Measurements from ENCODE around the gene OR2L8. TPM values are rescaled to one million over a fixed set of nuclear protein-coding genes. Genes with fewer than 3 reads are reported as not detected.

OR2L8 gene
- polyA plus RNA-seq, result not detected
- long read RNA-seq, donor 1, result 0 reads
- long read RNA-seq, donor 2, result 0 reads
- long read RNA-seq, donor 3, result 0 reads
- long read RNA-seq, donor 4, result 0 reads
- long read RNA-seq, donor 5, result 0 reads
- long read RNA-seq, donor 6, result 0 reads
- long read RNA-seq, donor 7, result 0 reads
- long read RNA-seq, donor 8, result 0 reads
- long read RNA-seq, donor 9, result 0 reads
- long read RNA-seq, donor 10, result 0 reads
- long read RNA-seq, donor 11, result 0 reads

DNA sequence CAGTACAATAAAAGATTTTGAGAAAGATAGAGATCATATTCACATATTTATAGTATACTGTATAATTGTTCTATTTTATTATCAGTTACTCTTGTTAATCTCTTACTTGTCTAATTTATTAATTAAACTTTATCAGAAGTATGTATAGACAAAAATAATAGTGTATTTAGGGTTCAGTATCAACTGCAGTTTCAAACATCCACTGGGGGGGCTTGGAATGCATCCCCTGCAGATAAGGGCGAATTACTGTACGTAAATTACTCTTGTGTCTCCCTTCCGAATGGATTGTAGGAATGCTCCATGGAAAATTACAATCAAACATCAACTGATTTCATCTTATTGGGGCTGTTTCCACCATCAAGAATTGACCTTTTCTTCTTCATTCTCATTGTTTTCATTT, at the start of gene OR2L8:
Gene OR2L8 (plus strand): TSS at position 301 of the 400 bp plus-strand sequence. CDS start 0 bp downstream, at position 301.
- Histone ChIP-seq H3K9me3 (ENCODE audit: control insufficient read depth, low read depth, low read length) (no peaks in the 10 kb centered on the region), H3K27ac (ENCODE audit: low read length) (no peak within 1 kb of the TSS), H3K36me3 (ENCODE audit: control insufficient read depth, insufficient read depth, low read length) (no peaks in the 10 kb centered on the region), H3K4me1 (ENCODE audit: control insufficient read depth, insufficient read depth, low read length) (no peaks in the 10 kb centered on the region), H3K27me3 (ENCODE audit: control insufficient read depth, insufficient read depth, low read length) (no peaks in the 10 kb centered on the region), H3K4me3 (ENCODE audit: low read length) (no peak within 1 kb of the TSS)
- DNase-seq, result no peak
- no CpG with 5 or more reads among the region's 3 CpGs for WGBS (ENCODE audit: insufficient coverage, low lambda C conversion rate)

- Histone ChIP-seq H3K27ac (ENCODE audit: low read length) (no peak overlapping the region), H3K27me3 (ENCODE audit: control insufficient read depth, insufficient read depth, low read length) (no peaks in the 10 kb centered on the region), H3K4me3 (ENCODE audit: low read length) (no peak overlapping the region), H3K9me3 (ENCODE audit: control insufficient read depth, low read depth, low read length) (peaks cover 9% of the 10 kb centered on the region), H3K36me3 (ENCODE audit: control insufficient read depth, insufficient read depth, low read length) (no peaks in the 10 kb centered on the region), H3K4me1 (ENCODE audit: control insufficient read depth, insufficient read depth, low read length) (no peaks in the 10 kb centered on the region)
- DNase-seq, result no peak
- WGBS (ENCODE audit: insufficient coverage, low lambda C conversion rate), result 84% methylated on average over 4 of the region's 6 CpGs
Observed at GRCh38 chr1:247904122-247904521, 44.5 kb upstream of the OR2L8 start.

DNA sequence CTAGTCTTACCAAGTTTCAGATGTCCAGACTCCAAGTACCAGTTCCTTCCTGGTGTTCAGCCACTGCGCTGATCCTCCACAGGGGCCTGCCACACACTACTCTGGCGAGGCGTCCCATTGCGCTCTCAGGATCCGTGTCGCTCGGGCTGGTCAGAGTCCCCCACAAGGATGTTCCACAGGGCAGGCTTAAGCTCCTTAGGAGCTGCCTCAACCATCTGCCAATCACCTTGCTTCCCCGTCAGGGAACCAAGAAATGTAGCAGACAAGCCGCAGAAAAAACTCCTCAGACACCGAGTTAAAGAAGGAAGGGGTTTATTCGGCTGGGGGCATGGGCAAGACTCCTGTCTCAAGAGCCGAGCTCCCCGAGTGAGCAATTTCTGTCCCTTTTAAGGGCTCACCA, 43.5 kb upstream of the OR2L8 start:
- H3K4me1 ChIP-seq (ENCODE audit: control insufficient read depth, insufficient read depth, low read length), result no peaks in the 10 kb centered on the region
- H3K4me3 ChIP-seq (ENCODE audit: low read length), result no peak overlapping the region
- no peaks in the 10 kb centered on the region for H3K36me3 ChIP-seq (ENCODE audit: control insufficient read depth, insufficient read depth, low read length)
- no peak overlapping the region for H3K27ac ChIP-seq (ENCODE audit: low read length)
- H3K27me3 ChIP-seq (ENCODE audit: control insufficient read depth, insufficient read depth, low read length), result no peaks in the 10 kb centered on the region
- DNase-seq, result no peak
- H3K9me3 ChIP-seq (ENCODE audit: control insufficient read depth, low read depth, low read length), result peaks cover 9% of the 10 kb centered on the region
- WGBS (ENCODE audit: insufficient coverage, low lambda C conversion rate), result 100% methylated on average over 3 of the region's 13 CpGs

DNA sequence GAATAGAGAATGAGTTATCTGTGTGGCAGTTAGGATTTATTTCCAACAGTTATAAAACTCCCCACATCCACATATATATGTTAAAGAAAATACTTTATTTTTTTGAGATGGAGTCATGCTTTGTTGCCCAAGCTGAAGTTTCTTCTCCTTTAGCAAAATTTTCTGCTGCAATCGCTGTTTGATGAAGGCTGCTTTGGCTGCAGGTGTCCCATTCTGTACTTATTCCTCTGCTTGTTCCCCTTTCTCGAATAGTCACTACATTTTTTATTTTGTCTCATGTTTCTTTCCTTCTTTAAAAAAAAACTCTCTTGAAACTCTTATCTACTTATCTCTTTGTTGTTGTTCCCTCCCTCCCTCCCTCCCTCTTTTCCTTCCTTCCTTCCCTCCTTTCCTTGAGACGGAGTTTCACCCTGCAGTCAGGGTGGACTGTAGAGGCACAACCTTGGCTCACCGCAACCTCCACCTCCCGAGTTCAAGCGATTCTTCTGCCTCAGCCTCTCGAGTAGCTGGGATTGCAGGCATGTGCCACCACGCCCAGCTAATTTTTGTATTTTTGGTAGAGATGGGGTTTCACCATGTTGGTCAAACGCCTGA, 42.7 kb upstream of the OR2L8 start:
- H3K27ac ChIP-seq (ENCODE audit: low read length), result no peak overlapping the region
- peaks cover 9% of the 10 kb centered on the region for H3K9me3 ChIP-seq (ENCODE audit: control insufficient read depth, low read depth, low read length)
- no peaks in the 10 kb centered on the region for H3K4me1 ChIP-seq (ENCODE audit: control insufficient read depth, insufficient read depth, low read length)
- no peaks in the 10 kb centered on the region for H3K27me3 ChIP-seq (ENCODE audit: control insufficient read depth, insufficient read depth, low read length)
- no peak for DNase-seq
- H3K36me3 ChIP-seq (ENCODE audit: control insufficient read depth, insufficient read depth, low read length), result no peaks in the 10 kb centered on the region
- H3K4me3 ChIP-seq (ENCODE audit: low read length), result no peak overlapping the region
- WGBS (ENCODE audit: insufficient coverage, low lambda C conversion rate), result 87% methylated on average over 2 of the region's 9 CpGs

GRCh38 chr1:247906504-247907047, 42.1 kb upstream of the OR2L8 start:
- H3K27me3 ChIP-seq (ENCODE audit: control insufficient read depth, insufficient read depth, low read length), result no peaks in the 10 kb centered on the region
- WGBS (ENCODE audit: insufficient coverage, low lambda C conversion rate), result 100% methylated on average over 1 of the region's 7 CpGs
- peaks cover 9% of the 10 kb centered on the region for H3K9me3 ChIP-seq (ENCODE audit: control insufficient read depth, low read depth, low read length)
- H3K4me1 ChIP-seq (ENCODE audit: control insufficient read depth, insufficient read depth, low read length), result no peaks in the 10 kb centered on the region
- DNase-seq, result no peak
- no peak overlapping the region for H3K27ac ChIP-seq (ENCODE audit: low read length)
- H3K4me3 ChIP-seq (ENCODE audit: low read length), result no peak overlapping the region
- H3K36me3 ChIP-seq (ENCODE audit: control insufficient read depth, insufficient read depth, low read length), result no peaks in the 10 kb centered on the region

DNA sequence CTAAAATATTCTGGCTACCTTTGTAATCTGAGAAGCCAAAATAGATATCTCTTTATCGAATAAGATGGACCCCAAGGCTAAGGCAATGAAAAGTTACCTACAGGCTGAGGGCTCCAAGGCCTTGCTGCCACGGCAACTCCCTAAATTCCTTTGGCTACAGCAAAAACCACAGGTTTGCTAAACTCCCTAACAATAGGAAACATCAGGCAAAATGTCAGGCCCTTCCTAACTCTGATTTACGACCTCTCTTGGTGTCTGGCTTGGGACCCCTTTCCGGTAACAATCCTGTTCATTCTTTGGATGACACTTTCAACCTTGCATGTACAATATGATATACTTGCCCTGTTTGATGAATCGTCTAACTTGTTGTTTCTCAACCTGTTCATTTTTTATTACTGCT, 39.9 kb upstream of the OR2L8 start:
- Histone ChIP-seq H3K9me3 (ENCODE audit: control insufficient read depth, low read depth, low read length) (peaks cover 13% of the 10 kb centered on the region), H3K36me3 (ENCODE audit: control insufficient read depth, insufficient read depth, low read length) (no peaks in the 10 kb centered on the region), H3K27ac (ENCODE audit: low read length) (no peak overlapping the region), H3K27me3 (ENCODE audit: control insufficient read depth, insufficient read depth, low read length) (no peaks in the 10 kb centered on the region), H3K4me1 (ENCODE audit: control insufficient read depth, insufficient read depth, low read length) (no peaks in the 10 kb centered on the region), H3K4me3 (ENCODE audit: low read length) (no peak overlapping the region)
- DNase-seq, result no peak
- no CpG with 5 or more reads among the region's 5 CpGs for WGBS (ENCODE audit: insufficient coverage, low lambda C conversion rate)

- Histone ChIP-seq H3K27ac (ENCODE audit: low read length) (no peak overlapping the region), H3K27me3 (ENCODE audit: control insufficient read depth, insufficient read depth, low read length) (no peaks in the 10 kb centered on the region), H3K4me3 (ENCODE audit: low read length) (no peak overlapping the region), H3K36me3 (ENCODE audit: control insufficient read depth, insufficient read depth, low read length) (no peaks in the 10 kb centered on the region), H3K9me3 (ENCODE audit: control insufficient read depth, low read depth, low read length) (peaks cover 4% of the 10 kb centered on the region), H3K4me1 (ENCODE audit: control insufficient read depth, insufficient read depth, low read length) (no peaks in the 10 kb centered on the region)
- DNase-seq, result no peak
- WGBS (ENCODE audit: insufficient coverage, low lambda C conversion rate), result no CpG with 5 or more reads among the region's 2 CpGs
Observed at GRCh38 chr1:247913786-247914185, 34.9 kb upstream of the OR2L8 start.

DNA sequence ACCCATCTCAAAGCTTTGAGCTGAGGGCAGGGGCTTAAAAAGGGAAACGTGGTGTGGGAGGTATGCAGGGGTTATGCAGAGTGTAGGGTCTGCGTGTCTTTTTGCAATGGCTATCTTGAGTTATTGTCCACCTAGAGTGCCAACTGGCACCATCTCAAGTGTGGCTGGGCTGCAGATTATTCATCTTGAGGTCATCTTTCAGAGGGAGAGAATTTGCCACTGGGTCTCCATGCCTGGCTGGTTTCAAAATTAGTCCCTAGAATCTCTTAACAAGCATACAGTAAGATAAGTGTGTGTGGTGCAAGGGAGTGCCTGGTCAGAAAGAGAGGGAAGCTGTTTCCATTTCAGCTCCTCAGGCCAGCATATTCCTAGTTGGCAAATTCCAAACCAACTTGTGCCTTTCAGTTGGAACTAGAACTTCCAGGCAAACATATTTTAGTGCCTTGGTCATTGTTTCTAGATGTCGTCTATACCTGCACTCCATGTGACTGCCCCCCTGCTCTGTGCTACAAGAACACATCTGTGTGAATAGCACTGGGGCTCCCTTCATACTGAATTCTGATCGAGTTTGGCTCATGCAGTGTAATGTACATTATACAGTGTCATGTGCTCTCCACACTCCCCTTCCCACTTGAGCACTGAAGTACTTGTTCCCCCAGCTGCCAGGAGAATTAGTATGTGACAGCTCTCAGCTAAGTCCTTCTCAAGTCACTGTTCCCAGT, 33.6 kb upstream of the OR2L8 start:
- 80% methylated on average over 1 of the region's 4 CpGs for WGBS (ENCODE audit: insufficient coverage, low lambda C conversion rate)

DNA sequence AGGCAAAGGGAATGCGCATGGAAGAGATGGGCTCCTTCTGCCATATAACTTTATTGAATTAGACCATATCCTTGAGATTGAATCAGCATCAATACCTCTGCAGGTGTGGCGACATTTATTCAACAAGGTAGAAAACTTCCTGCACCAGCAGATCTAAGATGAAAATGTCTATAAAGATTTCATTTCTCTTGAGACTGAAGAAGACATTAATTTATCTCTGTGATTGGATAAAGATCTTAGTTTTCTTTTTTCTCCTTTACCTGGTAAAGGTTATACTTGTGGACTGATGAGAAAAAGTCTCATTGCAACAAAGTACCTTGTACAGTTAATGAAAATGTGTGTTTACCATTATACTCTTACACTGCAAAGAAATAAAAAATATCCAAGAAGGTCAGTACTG, 28.7 kb upstream of the OR2L8 start, which contains the start of gene OR2T8:
Gene OR2T8 (plus strand): TSS at position 301 of the 400 bp plus-strand sequence. CDS start 766 bp downstream, outside the sequence.
- DNase-seq, result no peak
- no peaks in the 10 kb centered on the region for H3K36me3 ChIP-seq (ENCODE audit: control insufficient read depth, insufficient read depth, low read length)
- no peaks in the 10 kb centered on the region for H3K27me3 ChIP-seq (ENCODE audit: control insufficient read depth, insufficient read depth, low read length)
- no peak within 1 kb of the TSS for H3K4me3 ChIP-seq (ENCODE audit: low read length)
- H3K9me3 ChIP-seq (ENCODE audit: control insufficient read depth, low read depth, low read length), result no peaks in the 10 kb centered on the region
- H3K4me1 ChIP-seq (ENCODE audit: control insufficient read depth, insufficient read depth, low read length), result no peaks in the 10 kb centered on the region
- no peak within 1 kb of the TSS for H3K27ac ChIP-seq (ENCODE audit: low read length)
- WGBS (ENCODE audit: insufficient coverage, low lambda C conversion rate), result 100% methylated on average over 1 of the region's 2 CpGs

More for the DNA sequence above, 33.6 kb upstream of the OR2L8 start:
- Histone ChIP-seq H3K27ac (ENCODE audit: low read length) (no peak overlapping the region), H3K36me3 (ENCODE audit: control insufficient read depth, insufficient read depth, low read length) (no peaks in the 10 kb centered on the region), H3K9me3 (ENCODE audit: control insufficient read depth, low read depth, low read length) (peaks cover 4% of the 10 kb centered on the region), H3K4me1 (ENCODE audit: control insufficient read depth, insufficient read depth, low read length) (no peaks in the 10 kb centered on the region), H3K27me3 (ENCODE audit: control insufficient read depth, insufficient read depth, low read length) (no peaks in the 10 kb centered on the region), H3K4me3 (ENCODE audit: low read length) (no peak overlapping the region)
- no peak for DNase-seq

- Histone ChIP-seq H3K4me1 (ENCODE audit: control insufficient read depth, insufficient read depth, low read length) (no peaks in the 10 kb centered on the region), H3K9me3 (ENCODE audit: control insufficient read depth, low read depth, low read length) (peaks cover 2% of the 10 kb centered on the region), H3K27ac (ENCODE audit: low read length) (no peak overlapping the region), H3K36me3 (ENCODE audit: control insufficient read depth, insufficient read depth, low read length) (no peaks in the 10 kb centered on the region), H3K4me3 (ENCODE audit: low read length) (no peak overlapping the region), H3K27me3 (ENCODE audit: control insufficient read depth, insufficient read depth, low read length) (no peaks in the 10 kb centered on the region)
- WGBS (ENCODE audit: insufficient coverage, low lambda C conversion rate), result no CpG with 5 or more reads among the region's 3 CpGs
- DNase-seq, result no peak
Observed at GRCh38 chr1:247923941-247924340, 24.7 kb upstream of the OR2L8 start.

Data from large intestine (tissue), 12 donors.